HG02870 (cell line): ENCODE data around the gene LCE1A.

ENCODE experiments used
- ATAC-seq: cut with Tn5 transposase; IDR thresholded peaks from one replicate; pipeline ENCODE4 v1.9.1; 2021; ENCODE audit warnings: mild to moderate bottlenecking, moderate library complexity; ENCODE audit not compliant: unreplicated experiment

The LCE1A gene

DNA sequence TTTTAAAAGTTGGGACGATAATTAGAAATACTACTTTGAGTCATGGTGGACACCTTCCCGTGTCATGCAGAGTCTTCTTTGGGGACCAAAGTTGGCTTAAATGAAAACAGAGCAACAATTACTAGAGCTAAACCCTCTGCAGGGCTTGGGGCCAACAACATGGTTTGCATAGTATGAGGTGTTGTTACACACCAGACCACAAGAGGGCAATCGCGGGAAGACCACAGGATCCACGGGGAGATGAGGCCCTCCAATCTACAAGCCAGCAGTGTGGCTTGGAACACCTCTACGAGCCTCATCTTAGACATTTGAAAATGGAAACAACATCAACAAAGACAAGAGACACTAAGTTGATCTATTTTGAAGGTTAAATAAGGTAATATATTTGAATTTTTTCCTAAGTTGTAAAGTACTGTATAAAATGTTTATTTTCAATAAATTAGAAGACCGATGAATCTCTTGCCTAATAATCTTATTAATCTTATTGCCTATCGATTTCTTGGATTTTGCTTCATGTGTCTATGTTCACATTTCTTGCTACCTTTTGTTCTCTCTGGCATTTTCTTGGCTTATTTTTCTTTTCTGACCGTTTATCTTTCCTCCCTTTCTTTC lies 42.6 kb downstream of the LCE1A start:
- no peak for ATAC-seq

DNA sequence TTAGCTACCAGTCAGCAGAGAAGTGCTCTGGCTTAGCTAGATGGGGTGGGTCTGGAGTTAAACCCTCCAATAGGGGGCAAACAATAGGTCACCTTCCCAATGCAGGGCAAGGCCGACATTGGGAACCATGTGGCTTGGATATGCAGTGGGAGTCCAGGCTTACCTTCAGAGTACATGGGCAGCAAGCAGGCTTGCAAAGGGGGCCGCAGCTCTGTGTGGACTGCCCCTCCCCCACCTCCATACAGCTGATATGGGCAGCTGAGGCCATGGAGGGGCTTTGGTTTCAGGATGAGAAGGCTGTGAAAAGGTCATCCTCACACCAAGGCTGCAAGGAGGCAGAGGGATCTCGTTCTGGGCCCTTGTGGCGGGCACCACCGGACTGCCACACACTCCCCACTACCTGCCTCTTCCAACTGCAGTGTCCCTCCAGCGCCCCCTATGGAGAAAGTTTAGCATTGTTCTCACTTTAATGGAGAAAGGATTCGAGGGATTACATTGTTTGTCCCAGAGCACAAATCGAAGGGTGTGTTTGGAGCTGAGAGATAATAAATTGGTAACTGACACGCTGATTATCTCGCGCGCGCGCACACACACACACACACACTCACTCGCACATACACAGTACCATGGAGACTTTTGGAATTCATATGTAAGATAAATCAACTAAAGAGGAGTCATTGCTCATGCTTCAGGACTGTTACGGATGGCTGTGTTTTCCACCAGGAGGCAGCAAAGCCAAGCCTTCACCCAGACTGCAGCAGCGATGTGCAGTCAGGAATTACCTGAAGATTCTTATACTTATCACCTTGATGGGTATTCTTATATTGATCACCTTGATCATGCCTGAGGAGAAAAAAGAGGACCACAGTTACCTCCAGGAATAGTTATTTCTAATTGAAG lies 43.8 kb downstream of the LCE1A start:
- ATAC-seq, result no peak

DNA sequence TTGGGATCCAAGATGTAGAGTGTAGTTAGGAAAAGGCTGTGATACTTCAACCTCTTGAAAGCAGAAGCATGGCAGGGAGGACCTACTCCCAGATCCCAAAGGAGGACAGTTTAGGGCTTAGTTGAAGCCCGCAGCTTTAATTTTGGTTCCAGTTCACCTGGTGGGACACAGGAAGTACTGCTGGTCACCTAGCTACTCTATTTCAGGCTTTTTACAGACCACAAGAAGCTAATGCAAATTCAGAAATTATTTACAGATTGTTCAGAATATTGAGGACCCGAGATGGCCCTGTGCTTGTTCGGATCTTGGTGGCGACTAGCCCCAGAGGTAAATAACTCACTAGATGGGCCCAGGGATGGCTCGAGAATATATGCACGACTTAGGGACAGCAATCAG lies 44.5 kb downstream of the LCE1A start:
- ATAC-seq, result no peak

DNA sequence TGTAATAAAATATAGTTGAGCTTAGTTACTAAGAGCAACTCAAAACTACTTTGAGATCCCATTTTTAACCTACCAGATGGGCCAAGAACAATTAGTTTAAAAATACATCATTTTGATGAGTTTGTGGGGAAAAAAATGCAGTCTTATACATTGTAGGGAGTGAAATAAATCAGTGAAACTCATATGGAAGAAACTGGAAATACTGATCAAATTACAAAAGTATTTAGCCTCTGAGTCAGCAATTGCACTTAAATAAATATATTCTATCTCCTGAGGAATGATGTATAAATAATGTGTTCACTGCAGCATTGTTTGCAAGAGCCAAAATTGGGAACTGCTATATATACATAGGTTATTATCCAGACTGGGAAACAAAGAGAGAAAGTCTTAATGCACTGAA lies 46.2 kb downstream of the LCE1A start:
- ATAC-seq, result no peak

DNA sequence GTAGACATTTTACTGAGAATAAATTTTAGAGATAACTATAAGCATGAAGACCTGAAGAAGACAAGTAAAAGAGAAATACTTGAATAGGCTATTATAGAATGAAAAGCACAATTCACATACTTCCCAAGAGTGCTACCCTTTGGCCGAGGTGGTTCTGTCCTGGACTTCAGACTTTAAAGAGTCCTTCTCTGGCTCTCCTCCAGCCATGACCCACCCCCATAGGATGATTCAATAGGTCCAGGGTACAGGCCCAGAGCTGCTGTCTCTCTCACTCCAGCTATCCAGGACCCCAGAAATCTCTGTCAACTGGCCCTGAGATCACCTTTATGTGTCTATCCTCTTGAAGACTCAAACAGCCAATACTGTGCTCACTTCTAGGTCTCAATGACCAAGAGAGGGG lies 49.6 kb downstream of the LCE1A start:
- no peak for ATAC-seq
